Astrocyte of the spinal cord (primary cell): ENCODE results near the gene RWDD2A.

ENCODE experiments used
- DNase-seq: peaks from one replicate; pipeline ENCODE4 v3.0.0; 2011; ENCODE audit warnings: low read depth, low spot score
- H3K4me3 ChIP-seq: 2 replicates; pipeline ENCODE4 v1.5.1; 2011; ENCODE audit warnings: low read depth, mild to moderate bottlenecking, low read length, moderate library complexity
- in situ Hi-C: cut with HindIII; loops from 2 replicates; pipeline ENCODE4 v1.10.0; 2017; ENCODE audit warnings: low sequenced_read_pairs
- TF ChIP-seq, protein P1 (sequence below): IDR thresholded peaks from 2 replicates; pipeline ENCODE4 v1.5.1; 2012; ENCODE audit warnings: low read depth, mild to moderate bottlenecking, low read length, inconsistent platforms

The RWDD2A gene

DNA sequence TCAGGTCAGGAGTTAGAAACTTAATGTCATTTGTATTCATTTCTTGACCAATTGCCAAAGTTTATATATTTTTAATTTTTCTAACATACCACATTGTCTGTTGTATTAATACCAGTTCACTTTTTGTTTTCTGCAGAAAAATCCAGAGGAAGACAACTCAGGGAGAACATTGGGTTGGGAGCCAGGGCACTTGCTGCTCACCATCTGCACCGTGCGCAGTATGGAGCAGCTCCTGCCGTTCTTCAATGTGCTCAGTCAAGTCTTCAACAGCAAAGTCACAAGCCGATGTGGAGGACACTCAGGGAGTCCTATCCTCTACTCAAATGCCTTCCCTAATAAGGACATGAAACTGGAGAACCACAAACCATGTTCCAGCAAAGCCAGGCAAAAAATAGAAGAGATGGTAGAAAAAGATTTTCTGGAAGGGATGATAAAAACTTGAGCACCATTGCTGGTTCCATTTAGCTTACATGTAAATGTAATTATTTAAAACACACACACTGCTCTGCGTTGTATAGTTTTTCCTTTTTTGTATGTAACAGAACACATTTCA is 25.4 kb upstream of the RWDD2A start:
- no peak for DNase-seq
- no peak overlapping the region for H3K4me3 ChIP-seq
- in situ Hi-C loops: no loop called here
- TF ChIP-seq, protein P1, sequence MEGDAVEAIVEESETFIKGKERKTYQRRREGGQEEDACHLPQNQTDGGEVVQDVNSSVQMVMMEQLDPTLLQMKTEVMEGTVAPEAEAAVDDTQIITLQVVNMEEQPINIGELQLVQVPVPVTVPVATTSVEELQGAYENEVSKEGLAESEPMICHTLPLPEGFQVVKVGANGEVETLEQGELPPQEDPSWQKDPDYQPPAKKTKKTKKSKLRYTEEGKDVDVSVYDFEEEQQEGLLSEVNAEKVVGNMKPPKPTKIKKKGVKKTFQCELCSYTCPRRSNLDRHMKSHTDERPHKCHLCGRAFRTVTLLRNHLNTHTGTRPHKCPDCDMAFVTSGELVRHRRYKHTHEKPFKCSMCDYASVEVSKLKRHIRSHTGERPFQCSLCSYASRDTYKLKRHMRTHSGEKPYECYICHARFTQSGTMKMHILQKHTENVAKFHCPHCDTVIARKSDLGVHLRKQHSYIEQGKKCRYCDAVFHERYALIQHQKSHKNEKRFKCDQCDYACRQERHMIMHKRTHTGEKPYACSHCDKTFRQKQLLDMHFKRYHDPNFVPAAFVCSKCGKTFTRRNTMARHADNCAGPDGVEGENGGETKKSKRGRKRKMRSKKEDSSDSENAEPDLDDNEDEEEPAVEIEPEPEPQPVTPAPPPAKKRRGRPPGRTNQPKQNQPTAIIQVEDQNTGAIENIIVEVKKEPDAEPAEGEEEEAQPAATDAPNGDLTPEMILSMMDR: no peak

DNA sequence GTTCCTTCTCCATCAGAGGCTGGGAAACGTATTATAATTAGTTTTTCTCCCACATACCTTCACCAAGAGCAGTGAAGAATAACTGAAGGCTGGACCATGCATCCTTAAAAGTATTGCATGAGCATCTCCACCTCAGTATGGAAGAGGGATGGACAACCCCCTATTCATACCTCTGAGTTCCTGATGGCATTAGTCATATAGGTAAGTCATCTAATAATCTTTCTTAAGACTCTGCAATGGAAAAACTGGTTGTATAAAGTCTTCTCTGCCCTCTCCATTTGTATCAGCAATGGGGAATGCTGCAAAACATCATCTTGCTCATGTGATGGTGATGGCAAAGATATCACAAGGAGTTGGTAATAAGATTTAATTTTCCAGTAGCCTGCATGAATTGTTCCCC is 24.6 kb upstream of the RWDD2A start:
- in situ Hi-C loops: no loop called here
- no peak for DNase-seq
- TF ChIP-seq, protein P1: no peak
- H3K4me3 ChIP-seq: no peak overlapping the region

DNA sequence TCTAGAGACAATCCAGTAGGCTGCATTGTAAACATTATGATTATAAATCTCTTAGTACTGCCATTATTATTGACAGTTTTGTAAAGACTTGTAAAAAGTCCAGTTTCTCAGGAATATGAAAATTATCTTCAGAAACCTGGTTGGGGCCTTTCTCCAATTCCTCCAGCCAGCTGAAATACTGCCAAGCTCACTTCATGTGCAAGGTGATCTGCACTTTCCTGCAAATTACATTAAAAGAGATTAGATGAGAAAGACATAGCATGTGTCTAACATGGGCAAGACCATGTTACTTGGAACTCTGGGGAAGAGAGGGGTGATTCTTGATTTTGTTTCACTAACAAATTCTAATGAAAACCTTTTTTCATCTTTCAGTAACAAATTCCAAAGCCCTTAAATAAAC is 24.1 kb upstream of the RWDD2A start:
- no peak overlapping the region for H3K4me3 ChIP-seq
- TF ChIP-seq, protein P1: no peak
- in situ Hi-C loops: no loop called here
- DNase-seq: no peak

DNA sequence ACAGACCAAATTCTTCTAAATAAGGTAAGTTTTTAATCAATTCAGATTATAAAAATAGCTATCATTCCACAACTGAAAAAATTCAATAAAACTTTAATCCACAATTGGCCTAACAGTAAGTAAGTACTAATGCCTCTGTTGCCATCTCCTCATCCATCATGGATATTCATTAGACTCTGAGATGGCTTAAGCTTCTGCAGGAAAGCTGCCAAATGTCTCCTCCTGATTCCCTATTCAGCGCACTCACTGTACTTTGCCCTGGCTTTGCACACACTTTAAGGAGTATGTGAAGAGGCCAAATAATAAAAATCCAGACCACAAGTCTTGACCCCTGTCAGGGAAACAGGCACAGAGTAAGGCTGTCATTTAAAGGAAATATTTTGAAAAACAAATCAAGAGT is 23.6 kb upstream of the RWDD2A start:
- TF ChIP-seq, protein P1: no peak
- DNase-seq: no peak
- H3K4me3 ChIP-seq: no peak overlapping the region
- in situ Hi-C loops: no loop called here

DNA sequence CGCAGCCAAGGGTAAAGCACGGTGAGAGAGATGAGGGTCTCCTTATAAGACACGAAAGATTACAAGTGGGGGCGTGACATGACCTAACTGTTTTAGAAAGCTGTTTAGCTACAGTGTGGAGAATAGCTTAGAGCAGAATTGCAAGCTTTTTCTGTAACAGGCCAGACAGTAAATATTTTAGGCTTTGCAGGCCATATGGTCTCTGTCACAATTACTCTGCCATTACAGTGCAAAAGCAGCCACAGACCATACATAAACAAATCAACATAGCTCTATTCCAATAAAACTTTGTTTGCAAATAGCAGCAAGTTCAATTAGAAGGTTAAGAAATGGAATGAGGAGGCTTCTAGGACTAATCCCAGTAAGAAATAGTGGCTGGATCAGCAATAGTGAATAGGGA is 16.9 kb upstream of the RWDD2A start:
- H3K4me3 ChIP-seq: no peak overlapping the region
- DNase-seq: no peak
- TF ChIP-seq, protein P1: no peak
- in situ Hi-C loops: no loop called here

DNA sequence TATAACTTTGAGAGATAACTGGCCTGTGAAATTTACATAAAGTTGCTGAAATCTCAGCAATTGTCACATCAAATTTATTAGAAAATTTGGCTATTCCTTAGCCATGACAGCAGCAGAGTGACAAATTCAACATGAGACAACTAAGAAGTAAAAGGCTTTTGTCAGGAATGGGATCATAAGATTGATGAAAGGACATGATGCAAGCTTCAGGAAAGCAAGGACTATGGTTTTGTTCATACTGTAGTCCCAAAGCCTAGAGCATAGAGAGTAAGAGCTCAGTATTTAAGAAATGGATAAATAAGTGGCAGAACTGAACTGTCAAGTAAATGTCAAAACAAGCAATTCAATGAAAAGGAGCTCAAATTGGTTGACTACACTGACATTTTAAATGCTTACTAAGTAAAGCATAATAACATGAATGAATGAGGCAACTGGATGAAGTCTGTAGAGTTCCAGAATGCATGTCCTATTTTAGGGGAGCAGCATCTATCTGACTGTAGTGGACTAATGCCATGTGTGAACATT is 12.7 kb upstream of the RWDD2A start:
- DNase-seq: no peak
- TF ChIP-seq, protein P1: no peak
- no peak overlapping the region for H3K4me3 ChIP-seq
- in situ Hi-C loops: no loop called here

DNA sequence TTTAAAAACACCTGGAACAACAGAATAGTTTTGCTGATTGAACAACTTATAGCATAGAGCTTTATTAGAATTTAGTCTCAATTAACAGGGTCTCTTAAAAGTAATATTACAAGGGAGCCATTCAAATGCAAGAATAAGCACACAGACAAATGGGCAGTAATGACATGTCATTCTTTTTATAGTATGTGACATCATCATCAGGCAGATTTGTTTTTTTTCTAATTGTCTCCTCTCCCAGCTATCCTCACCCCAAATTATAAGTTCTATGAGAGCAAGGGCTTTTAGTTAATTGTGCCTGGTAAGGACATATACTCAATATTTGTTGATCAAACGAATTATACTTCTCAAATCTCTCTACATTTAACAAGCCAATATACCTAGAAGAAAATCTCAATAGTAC is 11.0 kb upstream of the RWDD2A start:
- in situ Hi-C loops: no loop called here
- DNase-seq: no peak
- H3K4me3 ChIP-seq: no peak overlapping the region
- TF ChIP-seq, protein P1: no peak
